ENCODE results near the gene TRIM25.

Gene TRIM25

DNA sequence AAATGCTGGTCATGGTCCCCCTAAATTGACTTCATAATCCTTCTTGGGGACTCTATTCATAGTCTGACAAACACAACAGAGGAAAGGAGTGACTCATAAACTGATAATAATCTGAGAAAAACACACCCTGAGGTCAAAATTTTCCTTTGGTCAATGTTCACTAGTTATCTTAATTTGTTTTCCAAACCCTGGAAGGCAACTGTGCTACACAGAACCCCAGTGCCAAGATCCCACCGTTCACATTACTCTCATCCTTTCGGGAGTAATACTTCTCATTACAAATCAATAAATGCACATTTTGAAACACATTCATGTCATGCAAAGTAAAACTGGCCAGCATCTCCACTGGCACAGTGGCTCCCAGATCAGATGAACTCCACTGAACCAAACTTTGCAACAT lies 23.8 kb upstream of the TRIM25 start:
- Histone ChIP-seq H3K4me3 (ENCODE audit: low read length) (no peak overlapping the region), H3K9ac (ENCODE audit: low read depth, low read length) (no peak overlapping the region)

DNA sequence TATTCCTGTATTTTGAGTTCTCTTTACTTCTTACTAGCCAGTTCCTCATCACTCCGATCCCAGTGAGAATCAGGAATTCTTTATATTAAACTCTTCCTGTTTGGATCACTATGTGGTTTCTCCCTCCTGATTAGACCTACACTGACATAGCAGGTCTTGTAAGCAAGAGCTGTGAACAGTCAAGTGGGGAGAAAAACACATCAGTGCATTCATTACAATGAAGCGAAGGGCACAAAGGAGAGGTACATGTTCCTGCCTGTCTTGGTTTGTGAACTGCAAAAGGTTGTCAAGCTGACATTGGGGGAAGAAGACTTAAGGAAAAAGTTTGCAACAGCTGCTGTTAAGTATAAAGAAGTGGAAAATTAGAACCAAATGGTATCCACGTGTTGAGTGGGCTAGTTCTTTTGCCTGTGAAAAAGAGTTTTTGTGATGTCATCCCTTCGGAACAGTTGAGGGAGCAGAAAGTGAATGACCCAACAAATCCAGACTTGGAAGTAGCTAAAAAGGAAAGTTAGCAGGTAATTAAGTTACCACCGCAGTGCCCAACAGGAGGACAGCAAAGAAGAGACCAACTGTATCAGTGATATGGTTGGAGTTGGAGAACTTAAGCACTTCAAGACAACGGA lies 23.0 kb upstream of the TRIM25 start:
- Histone ChIP-seq H3K36me3 (ENCODE audit: insufficient read depth, low read length) (peaks cover 39% of the 10 kb centered on the region), H3K27me3 (ENCODE audit: control insufficient read depth, insufficient read depth, low read length) (no peaks in the 10 kb centered on the region), H3K4me3 (ENCODE audit: low read length) (no peak overlapping the region), H3K9ac (ENCODE audit: low read depth, low read length) (no peak overlapping the region), H3K4me1 (ENCODE audit: control insufficient read depth, insufficient read depth, low read length) (peaks cover 5% of the 10 kb centered on the region), H3K9me3 (replicated peaks; ENCODE audit: low read length) (no peaks in the 10 kb centered on the region), H3K4me2 (ENCODE audit: low read length) (no peak overlapping the region)

More for the DNA sequence above, 23.8 kb upstream of the TRIM25 start:
- peaks cover 42% of the 10 kb centered on the region for H3K36me3 ChIP-seq (ENCODE audit: insufficient read depth, low read length)
- H3K27me3 ChIP-seq (ENCODE audit: control insufficient read depth, insufficient read depth, low read length) = no peaks in the 10 kb centered on the region
- H3K9me3 ChIP-seq (replicated peaks; ENCODE audit: low read length) = no peaks in the 10 kb centered on the region
- peaks cover 5% of the 10 kb centered on the region for H3K4me1 ChIP-seq (ENCODE audit: control insufficient read depth, insufficient read depth, low read length)
- H3K4me2 ChIP-seq (ENCODE audit: low read length) = no peak overlapping the region

DNA sequence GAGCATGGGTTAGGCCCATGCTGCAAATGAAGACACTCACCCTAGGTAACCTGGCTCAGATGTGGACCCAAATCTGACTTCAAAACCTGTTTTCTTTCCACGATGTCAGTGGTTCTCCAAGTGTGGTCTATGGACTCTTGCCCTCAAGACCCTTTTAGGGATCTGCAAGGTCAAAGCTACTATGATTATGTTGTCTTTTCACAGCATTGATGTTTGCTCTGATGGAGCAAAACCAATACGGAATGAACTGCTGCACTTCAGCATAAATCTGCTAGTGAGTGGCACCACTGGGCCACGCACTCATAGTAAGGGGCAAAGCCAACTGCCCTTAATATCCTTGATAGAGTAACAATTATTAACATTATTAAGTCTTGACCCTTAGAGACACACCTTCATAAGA lies 21.6 kb upstream of the TRIM25 start:
- no peaks in the 10 kb centered on the region for H3K9me3 ChIP-seq (replicated peaks; ENCODE audit: low read length)
- H3K27me3 ChIP-seq (ENCODE audit: control insufficient read depth, insufficient read depth, low read length) = no peaks in the 10 kb centered on the region
- peaks cover 34% of the 10 kb centered on the region for H3K36me3 ChIP-seq (ENCODE audit: insufficient read depth, low read length)
- H3K4me2 ChIP-seq (ENCODE audit: low read length) = no peak overlapping the region
- H3K4me3 ChIP-seq (ENCODE audit: low read length) = no peak overlapping the region
- peaks cover 5% of the 10 kb centered on the region for H3K4me1 ChIP-seq (ENCODE audit: control insufficient read depth, insufficient read depth, low read length)
- H3K9ac ChIP-seq (ENCODE audit: low read depth, low read length) = no peak overlapping the region

DNA sequence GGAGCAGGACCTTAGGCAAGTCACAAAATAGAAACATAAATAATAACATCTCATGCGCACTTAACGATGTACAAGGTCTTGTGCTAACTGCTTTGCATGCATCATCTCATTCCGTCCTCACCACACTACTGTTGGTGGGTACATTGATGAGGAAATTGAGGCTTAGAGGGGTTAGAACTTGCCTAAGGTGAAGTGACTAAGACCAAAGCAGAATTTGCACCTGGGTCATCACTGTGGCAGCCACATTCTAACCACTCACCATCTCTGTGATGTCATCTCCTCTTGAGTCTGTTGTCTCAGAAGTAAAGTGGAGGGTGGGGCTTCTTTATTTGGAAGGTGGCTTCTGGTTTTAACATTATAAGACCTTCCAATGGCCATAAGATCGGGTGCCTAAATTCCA lies 20.4 kb upstream of the TRIM25 start:
- Histone ChIP-seq H3K9me3 (replicated peaks; ENCODE audit: low read length) (no peaks in the 10 kb centered on the region), H3K4me3 (ENCODE audit: low read length) (no peak overlapping the region), H3K9ac (ENCODE audit: low read depth, low read length) (no peak overlapping the region), H3K4me1 (ENCODE audit: control insufficient read depth, insufficient read depth, low read length) (peaks cover 5% of the 10 kb centered on the region), H3K36me3 (ENCODE audit: insufficient read depth, low read length) (peaks cover 34% of the 10 kb centered on the region), H3K27me3 (ENCODE audit: control insufficient read depth, insufficient read depth, low read length) (no peaks in the 10 kb centered on the region), H3K4me2 (ENCODE audit: low read length) (no peak overlapping the region)

DNA sequence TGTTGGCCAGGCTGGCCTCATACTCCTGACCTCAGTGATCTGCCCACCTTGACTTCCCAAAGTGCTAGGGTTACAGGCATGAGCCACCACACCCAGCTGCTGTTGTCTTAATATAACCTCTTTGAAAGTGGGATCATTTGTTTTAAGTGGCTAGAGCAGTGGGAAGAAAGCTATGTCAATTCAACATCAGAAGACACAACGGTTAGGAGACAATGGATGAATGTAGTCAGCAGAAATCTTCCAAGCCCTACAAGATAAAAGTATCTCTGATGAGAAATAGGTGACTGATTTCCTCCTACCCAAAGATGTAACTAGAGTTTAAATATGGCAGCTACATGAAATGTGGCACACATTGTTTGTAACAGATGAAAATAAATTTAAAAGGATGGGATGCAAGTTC lies 20.0 kb upstream of the TRIM25 start:
- no peak overlapping the region for H3K4me3 ChIP-seq (ENCODE audit: low read length)
- H3K36me3 ChIP-seq (ENCODE audit: insufficient read depth, low read length) = peaks cover 34% of the 10 kb centered on the region
- H3K9ac ChIP-seq (ENCODE audit: low read depth, low read length) = no peak overlapping the region
- H3K9me3 ChIP-seq (replicated peaks; ENCODE audit: low read length) = no peaks in the 10 kb centered on the region
- no peaks in the 10 kb centered on the region for H3K27me3 ChIP-seq (ENCODE audit: control insufficient read depth, insufficient read depth, low read length)
- H3K4me2 ChIP-seq (ENCODE audit: low read length) = no peak overlapping the region
- H3K4me1 ChIP-seq (ENCODE audit: control insufficient read depth, insufficient read depth, low read length) = peaks cover 5% of the 10 kb centered on the region

DNA sequence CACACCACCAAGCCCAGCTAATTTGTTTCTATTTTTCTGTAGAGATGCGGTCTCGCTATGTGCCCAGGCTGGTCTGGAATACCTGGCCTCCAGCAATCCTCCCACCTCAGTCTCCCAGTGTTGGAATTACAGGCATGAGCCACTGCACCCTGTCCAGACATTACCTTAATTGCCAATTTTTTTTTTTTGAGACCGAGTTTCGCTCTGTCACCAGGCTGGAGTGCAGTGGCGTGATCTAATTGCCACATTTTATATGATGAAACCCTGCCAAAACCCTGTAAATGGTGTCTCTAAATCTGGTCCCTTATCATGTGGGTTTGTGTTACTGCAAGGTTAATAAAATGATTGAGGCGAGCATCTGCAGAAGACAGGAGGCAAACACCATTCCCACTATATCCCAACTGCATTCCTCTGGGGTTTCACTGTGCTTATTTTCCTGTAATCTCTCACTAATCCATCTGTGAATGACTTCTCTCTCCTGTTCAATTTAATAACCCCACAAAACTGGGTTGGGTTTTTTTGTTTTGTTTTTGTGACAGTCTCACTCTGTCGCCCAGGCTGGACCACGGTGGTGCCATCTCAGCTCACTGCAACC lies 19.4 kb upstream of the TRIM25 start:
- H3K4me2 ChIP-seq (ENCODE audit: low read length) = no peak overlapping the region
- H3K9ac ChIP-seq (ENCODE audit: low read depth, low read length) = no peak overlapping the region
- H3K4me1 ChIP-seq (ENCODE audit: control insufficient read depth, insufficient read depth, low read length) = peaks cover 5% of the 10 kb centered on the region
- no peak overlapping the region for H3K4me3 ChIP-seq (ENCODE audit: low read length)
- peaks cover 33% of the 10 kb centered on the region for H3K36me3 ChIP-seq (ENCODE audit: insufficient read depth, low read length)
- no peaks in the 10 kb centered on the region for H3K9me3 ChIP-seq (replicated peaks; ENCODE audit: low read length)
- no peaks in the 10 kb centered on the region for H3K27me3 ChIP-seq (ENCODE audit: control insufficient read depth, insufficient read depth, low read length)

DNA sequence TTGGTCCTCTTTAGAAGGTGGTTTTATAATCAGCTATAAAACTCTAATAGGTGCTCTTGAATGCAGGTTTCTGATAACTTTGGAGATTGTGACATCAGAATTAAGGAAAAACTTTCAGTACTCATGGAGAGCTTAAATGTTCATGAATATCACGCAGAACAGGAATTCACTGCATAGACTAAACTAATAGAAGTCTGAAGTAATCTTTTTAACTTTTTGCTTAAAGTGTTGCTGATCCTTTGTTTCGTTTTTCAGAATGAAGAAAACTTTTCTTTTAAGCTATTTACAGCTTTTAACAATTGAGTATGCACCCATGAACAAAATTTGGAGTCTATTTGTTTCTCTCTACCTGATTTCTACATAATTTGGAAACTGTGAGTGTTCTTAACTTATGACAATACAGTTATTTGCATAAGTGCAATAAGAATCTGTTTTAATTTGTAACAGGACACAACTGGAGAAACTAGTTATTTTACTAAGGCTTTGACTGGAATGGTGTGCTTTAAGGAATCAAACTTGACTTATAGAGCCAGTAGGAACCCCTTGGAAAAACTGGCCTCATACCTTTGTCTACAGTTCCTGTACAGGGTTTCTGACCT lies 17.0 kb upstream of the TRIM25 start:
- H3K9ac ChIP-seq (ENCODE audit: low read depth, low read length) = no peak overlapping the region

DNA sequence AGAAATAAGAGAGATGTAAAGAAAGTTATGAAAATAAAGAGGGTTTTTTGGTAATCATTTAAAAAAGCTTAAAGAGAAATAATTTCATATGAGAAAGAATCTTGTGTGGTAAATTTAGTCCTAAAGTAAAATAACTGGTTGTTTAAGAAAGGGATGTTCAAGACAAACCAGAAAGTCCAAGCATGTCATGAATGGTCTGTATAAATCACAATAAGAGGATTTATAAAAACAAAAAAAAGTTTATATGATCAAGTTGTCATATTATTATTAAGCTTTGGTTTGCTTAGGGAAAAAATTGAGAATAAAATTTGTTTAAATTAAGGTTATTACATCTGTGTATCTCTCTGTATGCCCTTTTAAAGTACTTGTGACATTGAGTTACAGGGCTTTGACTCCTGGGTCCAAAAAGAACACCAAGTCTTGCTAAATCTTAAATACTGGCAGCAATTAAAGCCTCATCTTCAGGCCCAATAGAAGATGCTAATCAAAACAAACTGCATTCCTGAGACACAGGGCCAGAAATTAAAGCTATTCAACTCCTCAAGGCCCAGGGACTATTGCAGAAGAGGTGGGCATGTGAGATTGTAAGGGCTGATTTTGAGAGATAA lies 15.6 kb upstream of the TRIM25 start:
- H3K4me2 ChIP-seq (ENCODE audit: low read length) = no peak overlapping the region
- no peaks in the 10 kb centered on the region for H3K9me3 ChIP-seq (replicated peaks; ENCODE audit: low read length)
- H3K4me1 ChIP-seq (ENCODE audit: control insufficient read depth, insufficient read depth, low read length) = no peaks in the 10 kb centered on the region
- H3K4me3 ChIP-seq (ENCODE audit: low read length) = no peak overlapping the region
- no peaks in the 10 kb centered on the region for H3K27me3 ChIP-seq (ENCODE audit: control insufficient read depth, insufficient read depth, low read length)
- no peak overlapping the region for H3K9ac ChIP-seq (ENCODE audit: low read depth, low read length)
- peaks cover 10% of the 10 kb centered on the region for H3K36me3 ChIP-seq (ENCODE audit: insufficient read depth, low read length)

More for the DNA sequence above, 17.0 kb upstream of the TRIM25 start:
- Histone ChIP-seq H3K36me3 (ENCODE audit: insufficient read depth, low read length) (peaks cover 14% of the 10 kb centered on the region), H3K4me2 (ENCODE audit: low read length) (no peak overlapping the region), H3K9me3 (replicated peaks; ENCODE audit: low read length) (no peaks in the 10 kb centered on the region), H3K27me3 (ENCODE audit: control insufficient read depth, insufficient read depth, low read length) (no peaks in the 10 kb centered on the region), H3K4me1 (ENCODE audit: control insufficient read depth, insufficient read depth, low read length) (no peaks in the 10 kb centered on the region), H3K4me3 (ENCODE audit: low read length) (no peak overlapping the region)

DNA sequence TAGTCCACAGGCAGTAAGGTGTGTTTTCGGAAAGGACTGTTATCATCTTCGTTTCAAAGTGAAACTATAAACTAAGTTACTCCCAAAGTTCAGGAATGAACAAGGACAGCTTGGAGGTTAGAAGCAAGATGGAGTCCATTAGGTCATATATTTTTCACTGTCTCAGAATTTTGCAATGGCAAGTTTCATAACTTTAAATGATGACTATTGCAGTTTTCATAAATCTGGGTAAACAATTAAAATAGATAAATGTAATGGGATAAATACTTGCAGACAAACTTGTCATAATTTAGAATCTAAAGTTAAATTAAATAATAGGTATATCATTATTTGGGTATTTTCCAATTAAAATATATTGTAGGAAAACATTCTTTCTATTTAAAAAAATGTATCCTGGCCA lies 14.7 kb upstream of the TRIM25 start:
- Histone ChIP-seq H3K27me3 (ENCODE audit: control insufficient read depth, insufficient read depth, low read length) (no peaks in the 10 kb centered on the region), H3K9ac (ENCODE audit: low read depth, low read length) (no peak overlapping the region), H3K36me3 (ENCODE audit: insufficient read depth, low read length) (peaks cover 2% of the 10 kb centered on the region), H3K4me3 (ENCODE audit: low read length) (no peak overlapping the region), H3K9me3 (replicated peaks; ENCODE audit: low read length) (no peaks in the 10 kb centered on the region), H3K4me2 (ENCODE audit: low read length) (no peak overlapping the region), H3K4me1 (ENCODE audit: control insufficient read depth, insufficient read depth, low read length) (no peaks in the 10 kb centered on the region)

DNA sequence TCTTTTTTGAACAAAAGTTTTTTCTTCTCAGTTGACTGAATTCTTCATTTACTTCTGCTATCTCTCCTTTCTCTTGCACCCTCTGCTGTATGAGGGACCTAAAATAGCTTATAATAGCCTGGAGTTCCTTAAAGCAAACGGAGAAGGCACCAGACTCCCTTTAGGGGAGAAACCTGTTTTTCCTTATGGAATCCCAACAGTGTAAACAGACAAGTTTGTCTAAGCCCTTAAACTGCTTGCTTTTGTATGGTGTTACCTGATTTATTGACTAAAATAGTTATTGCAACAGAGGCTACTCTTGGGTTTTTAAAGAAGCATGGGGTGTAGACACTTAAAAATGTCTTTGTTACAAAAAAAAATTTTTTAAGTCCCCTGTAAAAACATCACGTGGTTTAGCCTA lies 12.9 kb upstream of the TRIM25 start:
- H3K4me2 ChIP-seq (ENCODE audit: low read length) = no peak overlapping the region
- H3K27me3 ChIP-seq (ENCODE audit: control insufficient read depth, insufficient read depth, low read length) = no peaks in the 10 kb centered on the region
- H3K4me3 ChIP-seq (ENCODE audit: low read length) = no peak overlapping the region
- H3K4me1 ChIP-seq (ENCODE audit: control insufficient read depth, insufficient read depth, low read length) = no peaks in the 10 kb centered on the region
- no peaks in the 10 kb centered on the region for H3K36me3 ChIP-seq (ENCODE audit: insufficient read depth, low read length)
- H3K9ac ChIP-seq (ENCODE audit: low read depth, low read length) = no peak overlapping the region
- H3K9me3 ChIP-seq (replicated peaks; ENCODE audit: low read length) = no peaks in the 10 kb centered on the region

DNA sequence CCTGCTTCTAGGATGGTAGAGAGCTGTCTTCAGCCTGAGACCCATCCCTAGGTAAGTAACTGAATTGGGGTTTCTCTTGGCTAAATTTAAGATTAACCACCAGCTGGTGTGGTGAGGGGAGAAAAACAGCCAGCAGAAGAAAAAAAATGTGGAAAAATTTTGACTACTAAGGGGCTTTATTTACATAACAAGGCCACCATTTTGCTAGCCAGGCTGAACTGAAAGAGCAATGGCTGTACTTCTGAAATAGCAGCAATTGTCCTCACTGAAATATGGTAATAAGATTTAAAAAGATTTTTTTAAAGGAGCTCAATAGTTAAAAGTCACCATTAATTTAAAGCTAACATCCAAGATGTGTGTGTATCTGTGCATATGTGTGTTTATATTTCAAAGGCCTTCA lies 12.4 kb upstream of the TRIM25 start:
- H3K9me3 ChIP-seq (replicated peaks; ENCODE audit: low read length) = no peaks in the 10 kb centered on the region
- no peak overlapping the region for H3K9ac ChIP-seq (ENCODE audit: low read depth, low read length)
- H3K36me3 ChIP-seq (ENCODE audit: insufficient read depth, low read length) = no peaks in the 10 kb centered on the region

More for the DNA sequence above, 12.4 kb upstream of the TRIM25 start:
- Histone ChIP-seq H3K27me3 (ENCODE audit: control insufficient read depth, insufficient read depth, low read length) (no peaks in the 10 kb centered on the region), H3K4me1 (ENCODE audit: control insufficient read depth, insufficient read depth, low read length) (no peaks in the 10 kb centered on the region), H3K4me2 (ENCODE audit: low read length) (no peak overlapping the region), H3K4me3 (ENCODE audit: low read length) (no peak overlapping the region)
